ENCODE data around the gene RPP25L.

The RPP25L gene

DNA sequence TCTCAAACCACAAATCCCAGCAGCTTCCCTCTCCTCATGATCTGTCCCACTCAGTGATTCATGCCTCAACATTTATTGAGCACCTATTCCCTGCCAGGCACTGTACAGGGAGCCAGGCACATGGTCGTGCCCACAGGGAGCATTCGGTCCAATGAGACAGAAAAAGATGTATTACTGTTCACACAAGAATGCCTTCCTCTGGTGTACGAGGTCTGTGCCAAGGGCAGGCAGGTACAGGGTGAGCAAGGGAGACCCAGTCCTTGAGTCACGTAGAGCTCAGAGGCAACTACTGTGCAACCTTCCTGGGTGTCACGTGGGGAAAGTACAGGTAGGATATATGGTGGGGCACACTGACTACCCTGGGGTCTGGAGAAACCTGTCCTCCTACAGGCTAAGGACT, 26.9 kb downstream of the RPP25L start:
- TF ChIP-seq, protein P1, sequence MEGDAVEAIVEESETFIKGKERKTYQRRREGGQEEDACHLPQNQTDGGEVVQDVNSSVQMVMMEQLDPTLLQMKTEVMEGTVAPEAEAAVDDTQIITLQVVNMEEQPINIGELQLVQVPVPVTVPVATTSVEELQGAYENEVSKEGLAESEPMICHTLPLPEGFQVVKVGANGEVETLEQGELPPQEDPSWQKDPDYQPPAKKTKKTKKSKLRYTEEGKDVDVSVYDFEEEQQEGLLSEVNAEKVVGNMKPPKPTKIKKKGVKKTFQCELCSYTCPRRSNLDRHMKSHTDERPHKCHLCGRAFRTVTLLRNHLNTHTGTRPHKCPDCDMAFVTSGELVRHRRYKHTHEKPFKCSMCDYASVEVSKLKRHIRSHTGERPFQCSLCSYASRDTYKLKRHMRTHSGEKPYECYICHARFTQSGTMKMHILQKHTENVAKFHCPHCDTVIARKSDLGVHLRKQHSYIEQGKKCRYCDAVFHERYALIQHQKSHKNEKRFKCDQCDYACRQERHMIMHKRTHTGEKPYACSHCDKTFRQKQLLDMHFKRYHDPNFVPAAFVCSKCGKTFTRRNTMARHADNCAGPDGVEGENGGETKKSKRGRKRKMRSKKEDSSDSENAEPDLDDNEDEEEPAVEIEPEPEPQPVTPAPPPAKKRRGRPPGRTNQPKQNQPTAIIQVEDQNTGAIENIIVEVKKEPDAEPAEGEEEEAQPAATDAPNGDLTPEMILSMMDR (IDR thresholded peaks at IDR 0.05; ENCODE audit: low read depth, low read length): no peak
- no peak for DNase-seq (ENCODE audit: low read depth, low spot score)
- in situ Hi-C loops (cut with HindIII; ENCODE audit: low sequenced_read_pairs): no loop called here
- H3K4me3 ChIP-seq (ENCODE audit: low read depth, low read length): no peak overlapping the region

DNA sequence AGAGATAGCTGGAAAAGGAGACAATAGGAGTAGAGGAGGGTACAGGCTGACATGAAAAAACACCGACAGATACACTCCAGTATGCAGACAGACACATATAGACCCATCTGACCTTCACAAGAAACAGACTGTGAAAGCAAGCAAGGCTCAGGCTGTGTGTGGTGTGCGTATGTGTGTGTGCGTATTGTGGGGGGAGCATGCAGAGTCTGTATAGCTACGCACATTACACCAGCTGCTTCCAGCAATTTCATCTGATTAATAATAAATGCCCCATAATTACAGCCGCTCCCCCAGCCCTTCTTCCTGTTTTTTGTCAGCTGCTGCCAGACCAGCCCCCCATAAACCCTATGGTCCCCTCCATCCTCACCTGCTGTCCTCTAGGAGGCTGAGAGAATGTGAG, 29.1 kb downstream of the RPP25L start:
- no peak for DNase-seq (ENCODE audit: low read depth, low spot score)
- no peak overlapping the region for H3K4me3 ChIP-seq (ENCODE audit: low read depth, low read length)
- TF ChIP-seq, protein P1 (IDR thresholded peaks at IDR 0.05; ENCODE audit: low read depth, low read length): no peak
- in situ Hi-C loops (cut with HindIII; ENCODE audit: low sequenced_read_pairs): no loop called here

DNA sequence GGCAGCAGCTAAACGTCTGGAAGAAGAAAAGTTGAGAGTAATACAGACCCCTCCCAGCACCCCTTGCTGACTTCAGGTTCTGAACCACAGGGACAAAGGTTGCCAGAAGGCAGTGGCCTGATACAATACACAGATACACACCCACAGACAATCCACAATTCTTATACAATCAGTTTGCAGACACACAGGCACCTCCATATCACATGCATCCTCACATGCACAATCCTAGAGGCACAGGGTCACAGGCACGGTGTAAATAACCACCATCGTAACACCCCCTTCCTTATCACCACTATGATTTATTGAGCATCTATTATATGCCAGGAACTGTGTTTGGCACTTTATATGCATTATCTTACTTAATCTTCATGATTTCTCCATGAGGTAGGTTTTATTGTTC, 30.6 kb downstream of the RPP25L start:
- TF ChIP-seq, protein P1 (IDR thresholded peaks at IDR 0.05; ENCODE audit: low read depth, low read length): no peak
- H3K4me3 ChIP-seq (ENCODE audit: low read depth, low read length): no peak overlapping the region
- DNase-seq (ENCODE audit: low read depth, low spot score): no peak
- in situ Hi-C loops (cut with HindIII; ENCODE audit: low sequenced_read_pairs): no loop called here

DNA sequence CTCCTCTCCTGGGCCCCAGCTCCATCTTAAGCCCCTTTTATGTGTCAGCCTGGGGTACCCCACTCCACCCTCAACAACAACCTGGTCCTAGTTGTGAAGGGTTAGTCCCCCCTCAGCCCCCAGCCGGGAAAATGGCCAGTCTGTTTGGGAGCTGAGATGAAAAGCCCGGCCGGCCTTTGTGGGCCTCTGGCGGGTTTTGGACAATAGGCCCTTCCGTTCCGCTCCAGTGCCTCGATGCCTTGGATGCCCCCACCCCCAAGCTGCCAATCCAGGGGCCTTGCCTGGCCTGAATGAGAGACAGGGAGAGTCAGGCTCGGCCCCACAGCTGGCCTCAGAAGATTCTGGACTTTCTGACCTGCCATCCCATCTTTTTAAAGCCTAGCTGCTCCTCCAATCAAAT, 31.5 kb downstream of the RPP25L start:
- no peak for DNase-seq (ENCODE audit: low read depth, low spot score)
- no peak overlapping the region for H3K4me3 ChIP-seq (ENCODE audit: low read depth, low read length)
- in situ Hi-C loops (cut with HindIII; ENCODE audit: low sequenced_read_pairs): no loop called here
- TF ChIP-seq, protein P1 (IDR thresholded peaks at IDR 0.05; ENCODE audit: low read depth, low read length): no peak

DNA sequence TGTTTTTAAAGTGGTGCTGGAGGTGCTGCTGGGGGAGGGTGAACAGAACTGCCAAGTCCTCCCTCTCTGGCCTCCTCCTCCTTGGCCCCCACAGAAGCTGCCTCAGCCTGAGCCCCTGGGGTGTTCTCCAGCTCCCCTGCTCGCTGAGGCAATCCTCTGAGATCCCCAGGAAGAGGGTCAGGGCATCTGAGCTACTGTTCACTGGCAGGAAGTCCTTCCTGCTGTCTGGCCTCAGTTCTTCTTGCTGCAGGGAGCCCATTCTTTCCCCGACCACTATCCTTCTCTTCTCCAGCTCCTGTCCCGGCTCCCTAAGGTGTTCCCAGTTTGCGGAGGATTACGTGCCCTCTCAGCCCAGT, 32.1 kb downstream of the RPP25L start:
- in situ Hi-C loops (cut with HindIII; ENCODE audit: low sequenced_read_pairs): loop anchor here (10.0 kb wide), 1 partner anchor 75 kb away; no protein-coding TSS in a partner anchor
- DNase-seq (ENCODE audit: low read depth, low spot score): no peak
- TF ChIP-seq, protein P1 (IDR thresholded peaks at IDR 0.05; ENCODE audit: low read depth, low read length): no peak
- H3K4me3 ChIP-seq (ENCODE audit: low read depth, low read length): no peak overlapping the region

DNA sequence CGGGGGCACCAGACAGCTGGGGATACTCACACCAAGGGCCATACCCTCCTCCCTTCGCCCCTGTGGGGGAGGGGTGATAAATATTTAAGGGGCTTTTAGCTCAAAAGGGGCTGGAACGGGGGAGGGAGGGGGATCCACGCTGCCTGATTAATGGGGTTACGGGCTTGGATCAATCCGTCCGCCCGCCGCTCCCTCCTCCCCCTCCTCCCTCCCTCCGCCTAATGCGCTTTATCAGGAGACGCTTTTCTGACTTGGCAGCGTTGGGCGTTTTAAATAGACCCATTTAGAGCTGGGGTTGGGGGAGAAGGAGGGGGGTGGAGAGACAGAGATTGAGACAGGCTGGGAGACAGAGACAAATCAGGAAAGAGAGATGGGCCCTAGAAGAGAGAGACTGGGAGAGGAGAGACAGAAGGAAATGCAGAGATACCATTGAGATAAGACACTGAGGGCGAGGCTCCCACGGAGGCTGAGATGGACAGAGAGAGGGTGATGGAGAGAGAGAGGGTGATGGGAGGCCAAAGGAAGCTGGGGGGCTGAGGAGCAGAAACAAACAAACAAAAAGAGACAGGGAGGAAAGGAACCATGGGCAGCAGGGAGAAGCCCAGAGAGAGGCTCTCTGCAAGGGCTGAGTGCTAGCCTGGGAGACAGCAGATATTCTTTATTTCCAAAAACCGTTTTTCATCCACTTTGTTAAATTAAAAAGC, 32.6 kb downstream of the RPP25L start:
- no peak overlapping the region for H3K4me3 ChIP-seq (ENCODE audit: low read depth, low read length)
- in situ Hi-C loops (cut with HindIII; ENCODE audit: low sequenced_read_pairs): loop anchor here (10.0 kb wide), 1 partner anchor 74 kb away; no protein-coding TSS in a partner anchor
- DNase-seq (ENCODE audit: low read depth, low spot score): no peak
- TF ChIP-seq, protein P1 (IDR thresholded peaks at IDR 0.05; ENCODE audit: low read depth, low read length): no peak
